Ishikawa (cell line): ENCODE data around the gene C19orf73.

Experiments
- CEBPB ChIP-seq: IDR thresholded peaks from 2 replicates; pipeline ENCODE4 v1.6.1; 2012
- CREB1 ChIP-seq: IDR thresholded peaks from 2 replicates; pipeline ENCODE4 v1.6.1; 2012; ENCODE audit warnings: low read depth
- EGR1 ChIP-seq: IDR thresholded peaks from 2 replicates; pipeline ENCODE4 v1.6.1; 2012
- EP300 ChIP-seq: IDR thresholded peaks from 2 replicates; pipeline ENCODE4 v1.6.1; 2012; ENCODE audit warnings: borderline replicate concordance
- FOXM1 ChIP-seq: IDR thresholded peaks from 2 replicates; pipeline ENCODE4 v1.6.1; 2012; ENCODE audit warnings: low read depth, borderline replicate concordance
- NFIC ChIP-seq: IDR thresholded peaks from 2 replicates; pipeline ENCODE4 v1.6.1; 2012
- RAD21 ChIP-seq: IDR thresholded peaks from 2 replicates; pipeline ENCODE4 v1.6.1; 2012; ENCODE audit warnings: low read depth
- TAF1 ChIP-seq: IDR thresholded peaks from 2 replicates; pipeline ENCODE4 v1.6.1; 2012; ENCODE audit warnings: low read depth, mild to moderate bottlenecking
- TCF12 ChIP-seq: IDR thresholded peaks from 2 replicates; pipeline ENCODE4 v1.6.1; 2012; ENCODE audit warnings: low read depth
- TEAD4 ChIP-seq: IDR thresholded peaks from 2 replicates; pipeline ENCODE4 v1.6.1; 2012
- YY1 ChIP-seq: IDR thresholded peaks from 2 replicates; pipeline ENCODE4 v1.6.1; 2012; ENCODE audit warnings: low read depth
- ZBTB7A ChIP-seq: IDR thresholded peaks from 2 replicates; pipeline ENCODE4 v1.6.1; 2012; ENCODE audit warnings: low read depth
- TF ChIP-seq, protein P1 (sequence below): IDR thresholded peaks from 2 replicates; pipeline ENCODE4 v1.6.1; 2012
- TF ChIP-seq, protein P2 (sequence below): IDR thresholded peaks from 2 replicates; pipeline ENCODE4 v1.6.1; 2012
- TF ChIP-seq, protein P3 (sequence below): IDR thresholded peaks from 2 replicates; pipeline ENCODE4 v1.6.1; 2012; ENCODE audit warnings: low read depth, mild to moderate bottlenecking

The C19orf73 gene

DNA sequence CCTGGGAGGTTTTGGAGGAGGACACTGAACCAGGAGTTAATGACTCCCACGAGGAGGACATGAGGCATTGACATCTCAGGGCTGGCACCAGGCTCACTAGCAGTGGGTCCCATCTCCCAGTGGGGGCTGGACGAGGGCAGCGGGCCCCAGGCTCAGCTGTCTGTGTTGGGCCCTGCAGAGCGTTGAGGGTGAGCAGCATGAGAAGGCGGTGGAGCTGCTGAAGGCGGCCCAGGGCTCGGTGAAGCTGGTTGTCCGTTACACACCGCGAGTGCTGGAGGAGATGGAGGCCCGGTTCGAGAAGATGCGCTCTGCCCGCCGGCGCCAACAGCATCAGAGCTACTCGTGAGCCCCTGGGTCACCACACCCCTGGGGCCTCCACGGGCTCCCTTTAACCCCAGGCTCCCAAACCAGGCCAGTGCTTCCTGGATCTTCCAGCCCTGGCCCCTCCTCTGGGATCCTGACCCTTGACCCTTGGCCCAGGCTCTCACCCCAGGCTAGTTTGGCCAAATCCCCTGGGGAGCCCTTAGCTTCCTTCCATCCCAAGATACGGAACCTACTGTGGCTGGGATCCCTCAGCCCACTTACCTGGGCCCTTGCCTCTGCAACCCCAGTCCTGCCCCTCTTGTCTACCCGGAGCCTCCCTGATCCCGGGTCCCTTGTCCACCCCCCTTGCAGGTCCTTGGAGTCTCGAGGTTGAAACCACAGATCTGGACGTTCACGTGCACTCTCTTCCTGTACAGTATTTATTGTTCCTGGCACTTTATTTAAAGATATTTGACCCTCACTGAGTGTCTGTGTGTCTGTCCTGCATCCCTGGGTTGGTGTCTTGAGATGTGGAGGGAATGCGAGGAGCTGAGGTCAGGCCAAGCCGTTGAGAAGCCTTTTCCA is 1.0 kb downstream of the C19orf73 start:
- TF ChIP-seq NFIC (no peak), CEBPB (no peak), EP300 (no peak), RAD21 (no peak), EGR1 (no peak), TCF12 (no peak), FOXM1 (no peak), CREB1 (no peak), TAF1 (no peak), TEAD4 (no peak), ZBTB7A (no peak), YY1 (no peak)
- TF ChIP-seq, protein P1, sequence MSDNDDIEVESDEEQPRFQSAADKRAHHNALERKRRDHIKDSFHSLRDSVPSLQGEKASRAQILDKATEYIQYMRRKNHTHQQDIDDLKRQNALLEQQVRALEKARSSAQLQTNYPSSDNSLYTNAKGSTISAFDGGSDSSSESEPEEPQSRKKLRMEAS = no peak
- TF ChIP-seq, protein P2, sequence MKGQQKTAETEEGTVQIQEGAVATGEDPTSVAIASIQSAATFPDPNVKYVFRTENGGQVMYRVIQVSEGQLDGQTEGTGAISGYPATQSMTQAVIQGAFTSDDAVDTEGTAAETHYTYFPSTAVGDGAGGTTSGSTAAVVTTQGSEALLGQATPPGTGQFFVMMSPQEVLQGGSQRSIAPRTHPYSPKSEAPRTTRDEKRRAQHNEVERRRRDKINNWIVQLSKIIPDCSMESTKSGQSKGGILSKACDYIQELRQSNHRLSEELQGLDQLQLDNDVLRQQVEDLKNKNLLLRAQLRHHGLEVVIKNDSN = no peak
- TF ChIP-seq, protein P3, sequence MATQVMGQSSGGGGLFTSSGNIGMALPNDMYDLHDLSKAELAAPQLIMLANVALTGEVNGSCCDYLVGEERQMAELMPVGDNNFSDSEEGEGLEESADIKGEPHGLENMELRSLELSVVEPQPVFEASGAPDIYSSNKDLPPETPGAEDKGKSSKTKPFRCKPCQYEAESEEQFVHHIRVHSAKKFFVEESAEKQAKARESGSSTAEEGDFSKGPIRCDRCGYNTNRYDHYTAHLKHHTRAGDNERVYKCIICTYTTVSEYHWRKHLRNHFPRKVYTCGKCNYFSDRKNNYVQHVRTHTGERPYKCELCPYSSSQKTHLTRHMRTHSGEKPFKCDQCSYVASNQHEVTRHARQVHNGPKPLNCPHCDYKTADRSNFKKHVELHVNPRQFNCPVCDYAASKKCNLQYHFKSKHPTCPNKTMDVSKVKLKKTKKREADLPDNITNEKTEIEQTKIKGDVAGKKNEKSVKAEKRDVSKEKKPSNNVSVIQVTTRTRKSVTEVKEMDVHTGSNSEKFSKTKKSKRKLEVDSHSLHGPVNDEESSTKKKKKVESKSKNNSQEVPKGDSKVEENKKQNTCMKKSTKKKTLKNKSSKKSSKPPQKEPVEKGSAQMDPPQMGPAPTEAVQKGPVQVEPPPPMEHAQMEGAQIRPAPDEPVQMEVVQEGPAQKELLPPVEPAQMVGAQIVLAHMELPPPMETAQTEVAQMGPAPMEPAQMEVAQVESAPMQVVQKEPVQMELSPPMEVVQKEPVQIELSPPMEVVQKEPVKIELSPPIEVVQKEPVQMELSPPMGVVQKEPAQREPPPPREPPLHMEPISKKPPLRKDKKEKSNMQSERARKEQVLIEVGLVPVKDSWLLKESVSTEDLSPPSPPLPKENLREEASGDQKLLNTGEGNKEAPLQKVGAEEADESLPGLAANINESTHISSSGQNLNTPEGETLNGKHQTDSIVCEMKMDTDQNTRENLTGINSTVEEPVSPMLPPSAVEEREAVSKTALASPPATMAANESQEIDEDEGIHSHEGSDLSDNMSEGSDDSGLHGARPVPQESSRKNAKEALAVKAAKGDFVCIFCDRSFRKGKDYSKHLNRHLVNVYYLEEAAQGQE = no peak

DNA sequence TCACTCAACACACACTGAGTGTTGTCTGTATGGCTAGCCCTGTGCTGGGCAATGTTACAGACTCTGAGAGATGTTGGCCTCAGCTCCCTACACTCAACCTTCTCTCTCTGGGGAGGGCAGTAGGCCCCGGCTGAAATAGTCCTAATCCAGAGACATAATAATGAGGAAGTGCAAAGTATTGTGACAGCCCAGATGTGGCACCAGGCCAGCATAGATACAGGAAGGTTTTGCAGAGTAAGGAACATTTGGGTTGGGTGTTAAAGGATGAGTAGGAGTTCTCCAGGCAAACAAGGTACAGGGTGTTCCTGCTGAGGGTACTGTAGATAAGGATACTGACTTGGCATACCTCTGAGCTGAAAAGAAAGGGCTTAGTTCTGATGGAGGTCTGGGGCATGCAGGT is 2.4 kb downstream of the C19orf73 start:
- TF ChIP-seq, protein P3 = no peak
- TF ChIP-seq, protein P1 = no peak
- TF ChIP-seq FOXM1 (no peak), TCF12 (no peak), TEAD4 (no peak), CREB1 (no peak), EP300 (no peak), EGR1 (no peak)

DNA sequence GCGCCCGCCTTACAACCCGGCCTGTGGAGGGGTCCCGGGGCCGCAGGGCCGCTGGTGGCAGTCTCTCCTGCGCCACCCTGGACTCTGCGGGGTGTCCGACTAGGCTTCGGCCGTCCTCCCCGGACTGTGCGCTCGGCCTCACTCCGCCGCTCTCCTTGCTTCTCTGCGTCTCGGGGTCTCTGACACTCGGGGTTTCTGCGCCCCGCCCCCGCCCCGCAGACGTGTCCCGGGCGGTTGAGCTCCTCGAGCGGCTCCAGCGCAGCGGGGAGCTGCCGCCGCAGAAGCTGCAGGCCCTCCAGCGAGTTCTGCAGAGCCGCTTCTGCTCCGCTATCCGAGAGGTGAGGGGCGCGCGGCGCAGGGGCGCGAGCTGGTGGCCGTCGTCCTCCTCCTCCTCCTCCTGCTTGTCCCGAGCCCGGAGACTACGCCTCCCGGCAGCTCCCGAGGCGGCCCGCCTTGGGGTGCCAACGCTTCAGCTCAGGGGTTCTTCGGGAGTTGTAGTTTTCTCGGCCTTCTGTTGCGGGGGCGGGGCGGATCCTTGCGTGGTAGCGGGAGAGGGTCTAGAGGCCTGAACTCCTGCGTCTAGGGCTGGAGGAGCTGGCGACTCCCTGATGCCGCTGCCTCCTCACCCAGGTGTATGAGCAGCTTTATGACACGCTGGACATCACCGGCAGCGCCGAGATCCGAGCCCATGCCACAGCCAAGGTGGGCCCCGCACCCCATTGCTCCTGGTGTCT is 4.1 kb downstream of the C19orf73 start:
- TF ChIP-seq, protein P3 = no peak
- TF ChIP-seq CEBPB (no peak), TAF1 (no peak), TCF12 (no peak), EGR1 (peak; percentile 12; the same call in 1 of the 2 replicates), TEAD4 (no peak), RAD21 (no peak), FOXM1 (no peak), EP300 (no peak), YY1 (no peak), NFIC (0 out of 2 replicates have a peak, but pooled peaks have one; percentile 2), ZBTB7A (peak; percentile 87)
- TF ChIP-seq, protein P2 = no peak
- TF ChIP-seq, protein P1 = no peak
